Uterus (tissue), 2 donors: Measurements from ENCODE around the gene ERI3.

ENCODE experiments used
- POLR2A ChIP-seq, 2 donors: fragments of 450-650 bp; IDR thresholded peaks; one replicate each; pipeline ENCODE4 v1.6.1; 2016; ENCODE audit warnings: antibody characterized with exemption in 2 of 2, mild to moderate bottlenecking in 1 of 2, moderate library complexity in 1 of 2
- TF ChIP-seq, protein P1 (sequence below), 4 experiments: fragments of 200-600 bp in 2 of 4; fragments of 450-650 bp in 2 of 4; sonication (generic) in 2 of 4; IDR thresholded peaks; one replicate each; pipeline ENCODE4 v1.5.1; 2016 to 2019; ENCODE audit warnings: antibody characterized with exemption in 4 of 4, mild to moderate bottlenecking in 2 of 4, moderate library complexity in 1 of 4

GRCh38 chr1:44322367-44322766 lies 32.7 kb downstream of the ERI3 start:
- TF ChIP-seq, protein P1, sequence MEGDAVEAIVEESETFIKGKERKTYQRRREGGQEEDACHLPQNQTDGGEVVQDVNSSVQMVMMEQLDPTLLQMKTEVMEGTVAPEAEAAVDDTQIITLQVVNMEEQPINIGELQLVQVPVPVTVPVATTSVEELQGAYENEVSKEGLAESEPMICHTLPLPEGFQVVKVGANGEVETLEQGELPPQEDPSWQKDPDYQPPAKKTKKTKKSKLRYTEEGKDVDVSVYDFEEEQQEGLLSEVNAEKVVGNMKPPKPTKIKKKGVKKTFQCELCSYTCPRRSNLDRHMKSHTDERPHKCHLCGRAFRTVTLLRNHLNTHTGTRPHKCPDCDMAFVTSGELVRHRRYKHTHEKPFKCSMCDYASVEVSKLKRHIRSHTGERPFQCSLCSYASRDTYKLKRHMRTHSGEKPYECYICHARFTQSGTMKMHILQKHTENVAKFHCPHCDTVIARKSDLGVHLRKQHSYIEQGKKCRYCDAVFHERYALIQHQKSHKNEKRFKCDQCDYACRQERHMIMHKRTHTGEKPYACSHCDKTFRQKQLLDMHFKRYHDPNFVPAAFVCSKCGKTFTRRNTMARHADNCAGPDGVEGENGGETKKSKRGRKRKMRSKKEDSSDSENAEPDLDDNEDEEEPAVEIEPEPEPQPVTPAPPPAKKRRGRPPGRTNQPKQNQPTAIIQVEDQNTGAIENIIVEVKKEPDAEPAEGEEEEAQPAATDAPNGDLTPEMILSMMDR (IDR thresholded peaks at IDR 0.05): no peak
- TF ChIP-seq POLR2A (IDR thresholded peaks at IDR 0.05): no peak
